ENCODE measurements around the gene USHBP1.

DNA sequence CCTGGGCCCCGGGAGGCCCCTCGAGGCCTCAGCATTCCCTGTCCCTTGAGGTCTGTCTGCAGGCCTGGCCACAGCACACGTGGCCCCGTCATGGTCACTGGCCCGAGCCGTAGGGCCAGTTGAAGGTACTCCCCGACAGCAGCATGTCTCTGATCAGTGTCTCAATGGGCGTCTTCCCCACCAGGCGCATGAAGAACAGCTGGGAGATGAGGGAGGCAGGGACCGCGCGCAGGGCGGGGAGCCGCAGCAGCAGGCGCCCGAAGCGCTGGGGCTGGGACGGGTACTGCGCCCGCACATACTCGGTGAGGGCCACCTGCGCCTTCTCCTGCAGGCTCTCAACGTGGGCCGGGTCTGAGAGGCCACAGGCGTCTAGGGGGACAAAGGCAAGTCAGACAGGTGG, 32.3 kb downstream of the USHBP1 start:
- no peak for TF ChIP-seq EZH2 (IDR thresholded peaks at IDR 0.05; ENCODE audit: borderline replicate concordance, low read depth, low read length, severe bottlenecking)
- no peak for TF ChIP-seq CTCF (IDR thresholded peaks at IDR 0.05; ENCODE audit: borderline replicate concordance, extremely low read depth, low read length, poor library complexity, severe bottlenecking)
